Measurements from ENCODE around the gene RNF157. TPM values are rescaled to one million over a fixed set of nuclear protein-coding genes. Genes with fewer than 3 reads are reported as not detected.

The RNF157 gene
- total and polyA plus RNA-seq, 10 of the 15 experiments (the other 5 are each of a cell fraction or from before 2014, with no cell fraction given) = 1.4 to 15.9 (median 9.6) TPM

GRCh38 chr17:76252040-76252954 is 12.0 kb upstream of the RNF157 start:
- Histone ChIP-seq H3K4me3 (peak overlapping the region; percentile 46; the same call in 1 of the 2 replicates), H3K79me2 (ENCODE audit: control insufficient read depth, insufficient read depth, low read length) (no peaks in the 10 kb centered on the region), H3K4me1 (ENCODE audit: control insufficient read depth, insufficient read depth, low read length) (peaks cover 32% of the 10 kb centered on the region), H3K27ac (ENCODE audit: control insufficient read depth, insufficient read depth) (peak overlapping the region; percentile 70), H3K36me3 (ENCODE audit: control insufficient read depth in 2 of 2, insufficient read depth in 2 of 2, low read length in 1 of 2) (no peaks in the 10 kb centered on the region), H4K20me1 (ENCODE audit: control insufficient read depth, insufficient read depth) (no peaks in the 10 kb centered on the region), H3K9ac (ENCODE audit: control insufficient read depth, insufficient read depth, low read length) (peak overlapping the region; percentile 45), H3K27me3 (replicated peaks in 1 of 2; ENCODE audit: control insufficient read depth in 2 of 2, insufficient read depth in 2 of 2, low read length in 1 of 2) (no peaks in the 10 kb centered on the region), H3K9me3 (replicated peaks; ENCODE audit: control insufficient read depth, insufficient read depth, low read length) (no peaks in the 10 kb centered on the region; the same call in 2 of the 3 replicates), H3K4me2 (ENCODE audit: control insufficient read depth, insufficient read depth) (peak overlapping the region; percentile 80), H2AFZ (ENCODE audit: control insufficient read depth, low read depth, low read length) (peak overlapping the region; percentile 55)
- ChIA-PET SMC1A (ENCODE audit: uncharacterized antibody, unreplicated experiment) (interaction anchor here (0.7 to 13.9 kb wide), 7 partner anchors 9 to 70 kb away, joined by 3 to 226 read pairs (median 6); partner anchors contain the start of gene UBALD2), CTCF (interaction anchor here (0.6 to 1.8 kb wide), 6 partner anchors 7 to 127 kb away, joined by 3 to 7 read pairs (median 4); no protein-coding TSS in a partner anchor), POLR2A (interaction anchor here (0.5 to 16.9 kb wide), 7 partner anchors 13 to 1897 kb away, joined by 3 to 341 read pairs (median 4); partner anchors contain the start of gene UBALD2), RAD21 (ENCODE audit: unreplicated experiment) (interaction anchor here (0.6 to 1.3 kb wide), 8 partner anchors 11 to 394 kb away, joined by 3 to 6 read pairs (median 4); no protein-coding TSS in a partner anchor)
- WGBS (ENCODE audit: insufficient coverage, insufficient replicate concordance, low lambda C conversion rate, missing lambda C conversion rate) = 3% methylated on average over 11 of the region's 11 CpGs
- DNase-seq (ENCODE audit: low read depth, low spot score) (no peak), ATAC-seq (peak; percentile 94), FAIRE-seq (peak; percentile 83)
- intact Hi-C loops (cut with micrococcal nuclease; ENCODE audit: unreplicated experiment) = loop anchor here (1.0 kb wide), 1 partner anchor 11 kb away; no protein-coding TSS in a partner anchor
- in situ Hi-C loops (cut with MboI) = loop anchor here (25.0 kb wide), 2 partner anchors 1210 to 1910 kb away; partner anchors contain the start of gene SYNGR2
- BruUV-seq (replicated peaks) = no TSS peak
- no peak for TF ChIP-seq IRF3 (IDR thresholded peaks at IDR 0.05)
- peak; percentile 50; the same call in 1 of the 2 replicates for TF ChIP-seq PAX5 (IDR thresholded peaks at IDR 0.05; ENCODE audit: borderline replicate concordance, low read depth, low read length)
- no peak for TF ChIP-seq CTCF (IDR thresholded peaks at IDR 0.05 in 2 of 3, conservative IDR thresholded peaks at IDR 0.05 in 1 of 3; ENCODE audit: control insufficient read depth in 2 of 3, extremely low read depth in 1 of 3, insufficient read depth in 1 of 3, low read depth in 3 of 3, low read length in 3 of 3)
- no peak for TF ChIP-seq RBBP5 (conservative IDR thresholded peaks at IDR 0.05)
- no peak for TF ChIP-seq JUNB (IDR thresholded peaks at IDR 0.05)
- peak in 1 of 2 experiments; percentile 61; a peak in 1 of 4 replicates for TF ChIP-seq ETV6 (conservative IDR thresholded peaks at IDR 0.05 in 1 of 2, IDR thresholded peaks at IDR 0.05 in 1 of 2; ENCODE audit: borderline replicate concordance in 1 of 2, low read depth in 1 of 2)
- TF ChIP-seq RELB (IDR thresholded peaks at IDR 0.05; ENCODE audit: low read depth) = no peak
- TF ChIP-seq TBL1XR1 (IDR thresholded peaks at IDR 0.05; ENCODE audit: low read depth, low read length) = no peak
- TF ChIP-seq REST (IDR thresholded peaks at IDR 0.05; ENCODE audit: low read depth, low read length) = no peak
- TF ChIP-seq PBX3 (IDR thresholded peaks at IDR 0.05; ENCODE audit: insufficient replicate concordance, low read depth, low read length) = no peak

Data from GM12878 (cell line).